ENCODE data around the gene HDAC4.

Gene HDAC4

DNA sequence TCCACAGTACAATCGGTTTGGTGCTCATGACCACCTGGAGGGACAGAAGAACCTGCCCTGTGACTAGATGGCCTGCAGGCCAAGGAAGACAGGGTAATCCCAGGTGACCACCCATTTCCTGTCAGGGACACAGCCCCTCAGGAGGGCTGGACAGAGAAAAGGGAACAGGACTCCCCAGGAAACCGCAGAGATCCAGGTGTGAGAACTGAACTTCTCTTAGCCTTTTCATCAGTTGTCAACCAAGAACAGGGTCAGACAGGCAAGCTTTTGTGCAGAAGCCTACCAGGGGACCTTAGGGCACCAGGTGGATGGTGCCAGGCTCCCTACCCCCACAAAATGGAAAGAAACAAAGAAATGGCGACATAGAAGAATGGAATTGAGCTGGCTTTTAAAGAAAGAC is 132.3 kb downstream of the HDAC4 start:
- DNase-seq (ENCODE audit: low spot score): peak; percentile 57
- H3K4me3 ChIP-seq: no peak overlapping the region
- no peak for TF ChIP-seq CTCF (IDR thresholded peaks at IDR 0.05)
- peak overlapping the region; percentile 75 to 80 for H3K27ac ChIP-seq

- TF ChIP-seq CTCF (IDR thresholded peaks at IDR 0.05): no peak
- DNase-seq (ENCODE audit: low spot score): peak; percentile 74
- H3K27ac ChIP-seq: peak overlapping the region; percentile 75 to 80
- H3K4me3 ChIP-seq: peak overlapping the region; percentile 52
Measured at GRCh38 chr2:239268082-239268481, 132.7 kb downstream of the HDAC4 start.

GRCh38 chr2:239267288-239267951 is 133.4 kb downstream of the HDAC4 start:
- peak; percentile 84 for DNase-seq (ENCODE audit: low spot score)
- H3K27ac ChIP-seq: peak overlapping the region; percentile 75 to 80
- peak overlapping the region; percentile 52 for H3K4me3 ChIP-seq
- TF ChIP-seq CTCF (IDR thresholded peaks at IDR 0.05): no peak

GRCh38 chr2:239266779-239267287 is 134.0 kb downstream of the HDAC4 start:
- peak overlapping the region; percentile 52 for H3K4me3 ChIP-seq

GRCh38 chr2:239266434-239266766 is 134.4 kb downstream of the HDAC4 start:
- Histone ChIP-seq H3K4me3 (no peak overlapping the region), H3K27ac (peak overlapping the region in 1 of 2 donors; percentile 80)
- DNase-seq (ENCODE audit: low spot score): no peak
- no peak for TF ChIP-seq CTCF (IDR thresholded peaks at IDR 0.05)

More at GRCh38 chr2:239266779-239267287, 134.0 kb downstream of the HDAC4 start:
- peak; percentile 69 for DNase-seq (ENCODE audit: low spot score)
- TF ChIP-seq CTCF (IDR thresholded peaks at IDR 0.05): no peak
- peak overlapping the region; percentile 75 to 80 for H3K27ac ChIP-seq

GRCh38 chr2:239265681-239266433 is 135.0 kb downstream of the HDAC4 start:
- Histone ChIP-seq H3K27ac (peak overlapping the region; percentile 16 to 78), H3K4me3 (peak overlapping the region; percentile 21)
- peak; percentile 72 for DNase-seq (ENCODE audit: low spot score)
- TF ChIP-seq CTCF (IDR thresholded peaks at IDR 0.05): no peak

Data from coronary artery (tissue), 2 donors.